BLaER1 treated with 17β-estradiol and CSF1 and Interleukin-3, amounts not matched to agents 10 nM and 100 nM (cell line): ENCODE data around the gene PEPD.
"Not testable (repeated sequence)": the region's sequence is repeated elsewhere in the genome, so short reads cannot be mapped to it uniquely, and the experiment has no call there.

Experiments used
- H3K27ac ChIP-seq, 11 experiments: shearing (Covaris generic); formaldehyde crosslinking; 2 replicates each; pipeline ENCODE4 v1.8.1; 2022
- H3K27me3 ChIP-seq, 11 experiments: shearing (Covaris generic); formaldehyde crosslinking; 2 replicates each; pipeline ENCODE4 v1.8.1; 2022
- H3K36me3 ChIP-seq, 11 experiments: shearing (Covaris generic); formaldehyde crosslinking; 2 replicates each; pipeline ENCODE4 v1.8.1; 2022
- H3K4me1 ChIP-seq, 10 experiments: shearing (Covaris generic); formaldehyde crosslinking; 2 replicates each; pipeline ENCODE4 v1.8.1; 2022
- H3K4me2 ChIP-seq, 11 experiments: shearing (Covaris generic); formaldehyde crosslinking; 2 replicates each; pipeline ENCODE4 v1.8.1; 2022
- H3K4me3 ChIP-seq, 10 experiments: shearing (Covaris generic); formaldehyde crosslinking; 2 replicates each; pipeline ENCODE4 v1.8.1; 2022
- H3K9ac ChIP-seq, 11 experiments: shearing (Covaris generic); formaldehyde crosslinking; 2 replicates each; pipeline ENCODE4 v1.8.1; 2022
- H3K9me3 ChIP-seq, 11 experiments: shearing (Covaris generic); formaldehyde crosslinking; replicated peaks in 1 of 11; 2 replicates each; pipeline ENCODE4 v1.8.1; 2022
- H4K20me1 ChIP-seq, 11 experiments: shearing (Covaris generic); formaldehyde crosslinking; 2 replicates each; pipeline ENCODE4 v1.8.1; 2022
- Cebpa-rat ChIP-seq, 11 experiments: shearing (Covaris generic); IDR thresholded peaks; 2 replicates each; pipeline ENCODE4 v1.8.1; 2022

The PEPD gene

GRCh38 chr19:33521480-33522370 is at the start of gene PEPD:
Gene PEPD, minus strand, starts transcription at chr19:33521791. Its CDS starts 31 bp downstream, at chr19:33521760.
- H3K9me3 ChIP-seq: no peaks in the 10 kb centered on the region
- H3K4me1 ChIP-seq: peaks cover 19 to 31% (median 23%) of the 10 kb centered on the region in 10 experiments
- peak within 1 kb of the TSS; percentile 82 to 97 (median 91) for H3K9ac ChIP-seq
- no peaks in the 10 kb centered on the region for H3K27me3 ChIP-seq
- H4K20me1 ChIP-seq: peaks cover 0 to 45% (median 30%) of the 10 kb centered on the region in 11 experiments; a peak in 13 of 22 replicates
- no peaks in the 10 kb centered on the region for H3K36me3 ChIP-seq
- H3K4me2 ChIP-seq: peak within 1 kb of the TSS; percentile 86 to 99 (median 96)
- H3K27ac ChIP-seq: peak within 1 kb of the TSS; percentile 70 to 92 (median 86)
- no peak for TF ChIP-seq Cebpa-rat (IDR thresholded peaks at IDR 0.05)
- H3K4me3 ChIP-seq: peak within 1 kb of the TSS; percentile 93 to 99 (median 97)

- Histone ChIP-seq H4K20me1 (no peaks in the 10 kb centered on the region), H3K27ac (no peak overlapping the region), H3K36me3 (no peaks in the 10 kb centered on the region), H3K27me3 (no peaks in the 10 kb centered on the region), H3K4me3 (no peak overlapping the region), H3K4me2 (no peak overlapping the region), H3K9ac (no peak overlapping the region), H3K4me1 (peaks cover 0 to 9% (median 0%) of the 10 kb centered on the region in 10 experiments; a peak in 3 of 20 replicates), H3K9me3 (peaks cover 20 to 25% (median 23%) of the 10 kb centered on the region in 11 experiments)
- no peak for TF ChIP-seq Cebpa-rat (IDR thresholded peaks at IDR 0.05)
Measured at GRCh38 chr19:33569821-33570220, 48.2 kb upstream of the PEPD start.

GRCh38 chr19:33568706-33569105 is 47.1 kb upstream of the PEPD start:
- Histone ChIP-seq H3K27me3 (no peaks in the 10 kb centered on the region), H3K4me3 (no peak overlapping the region), H3K36me3 (no peaks in the 10 kb centered on the region), H3K4me2 (no peak overlapping the region), H3K27ac (no peak overlapping the region), H3K9me3 (peaks cover 8 to 14% (median 12%) of the 10 kb centered on the region in 11 experiments; a peak in 21 of 22 replicates), H4K20me1 (no peaks in the 10 kb centered on the region), H3K9ac (no peak overlapping the region), H3K4me1 (peaks cover 0 to 10% (median 0%) of the 10 kb centered on the region in 10 experiments; a peak in 3 of 20 replicates)
- TF ChIP-seq Cebpa-rat (IDR thresholded peaks at IDR 0.05): no peak

GRCh38 chr19:33564836-33565338 is 43.3 kb upstream of the PEPD start:
- Histone ChIP-seq H3K27me3 (no peaks in the 10 kb centered on the region), H3K4me1 (peaks cover 0 to 10% (median 0%) of the 10 kb centered on the region in 10 experiments; a peak in 3 of 20 replicates), H3K27ac (no peak overlapping the region), H3K9me3 (no peaks in the 10 kb centered on the region), H3K4me2 (peak overlapping the region in 2 of 11 experiments; percentile 13; a peak in 2 of 22 replicates), H3K4me3 (no peak overlapping the region), H3K36me3 (no peaks in the 10 kb centered on the region), H4K20me1 (no peaks in the 10 kb centered on the region; a peak in 1 of 22 replicates), H3K9ac (no peak overlapping the region)
- TF ChIP-seq Cebpa-rat (IDR thresholded peaks at IDR 0.05): no peak

GRCh38 chr19:33562636-33563035 is 41.0 kb upstream of the PEPD start:
- Histone ChIP-seq H3K4me2 (no peak overlapping the region), H3K9me3 (no peaks in the 10 kb centered on the region), H3K27ac (no peak overlapping the region), H4K20me1 (no peaks in the 10 kb centered on the region; a peak in 1 of 22 replicates), H3K36me3 (no peaks in the 10 kb centered on the region), H3K4me1 (peaks cover 0 to 10% (median 0%) of the 10 kb centered on the region in 10 experiments; a peak in 3 of 20 replicates), H3K4me3 (no peak overlapping the region), H3K9ac (no peak overlapping the region), H3K27me3 (no peaks in the 10 kb centered on the region)
- TF ChIP-seq Cebpa-rat (IDR thresholded peaks at IDR 0.05): no peak

- not testable (repeated sequence) for H3K4me3 ChIP-seq, H3K4me2 ChIP-seq, H3K9ac ChIP-seq, H3K27ac ChIP-seq, H3K36me3 ChIP-seq, H3K9me3 ChIP-seq, H3K4me1 ChIP-seq, H3K27me3 ChIP-seq, H4K20me1 ChIP-seq
Measured at GRCh38 chr19:33561666-33562065, 40.1 kb upstream of the PEPD start.

- Histone ChIP-seq H3K9me3 (no peaks in the 10 kb centered on the region), H4K20me1 (no peaks in the 10 kb centered on the region; a peak in 1 of 22 replicates), H3K4me2 (no peak overlapping the region), H3K27ac (no peak overlapping the region), H3K4me3 (no peak overlapping the region), H3K4me1 (peaks cover 0 to 10% (median 0%) of the 10 kb centered on the region in 10 experiments; a peak in 4 of 20 replicates), H3K27me3 (no peaks in the 10 kb centered on the region), H3K9ac (no peak overlapping the region), H3K36me3 (no peaks in the 10 kb centered on the region)
- TF ChIP-seq Cebpa-rat (IDR thresholded peaks at IDR 0.05): no peak
Measured at GRCh38 chr19:33561261-33561660, 39.7 kb upstream of the PEPD start.

- Histone ChIP-seq H3K36me3 (no peaks in the 10 kb centered on the region), H4K20me1 (no peaks in the 10 kb centered on the region; a peak in 1 of 22 replicates), H3K9me3 (no peaks in the 10 kb centered on the region), H3K27me3 (no peaks in the 10 kb centered on the region), H3K27ac (no peak overlapping the region), H3K4me1 (peaks cover 0 to 13% (median under 1%) of the 10 kb centered on the region in 10 experiments; a peak in 4 of 20 replicates), H3K9ac (no peak overlapping the region), H3K4me3 (no peak overlapping the region), H3K4me2 (no peak overlapping the region)
- no peak for TF ChIP-seq Cebpa-rat (IDR thresholded peaks at IDR 0.05)
Measured at GRCh38 chr19:33559996-33560395, 38.4 kb upstream of the PEPD start.

GRCh38 chr19:33558856-33559255 is 37.3 kb upstream of the PEPD start:
- peaks cover 0 to 13% (median 0%) of the 10 kb centered on the region in 10 experiments; a peak in 3 of 20 replicates for H3K4me1 ChIP-seq
- H3K4me3 ChIP-seq: no peak overlapping the region
- H3K4me2 ChIP-seq: no peak overlapping the region
- H3K9ac ChIP-seq: no peak overlapping the region
- no peak overlapping the region for H3K27ac ChIP-seq
- H3K36me3 ChIP-seq: no peaks in the 10 kb centered on the region
- no peaks in the 10 kb centered on the region for H3K9me3 ChIP-seq
- no peak for TF ChIP-seq Cebpa-rat (IDR thresholded peaks at IDR 0.05)
- no peaks in the 10 kb centered on the region for H3K27me3 ChIP-seq
- no peaks in the 10 kb centered on the region; a peak in 1 of 22 replicates for H4K20me1 ChIP-seq
